ENCODE results near the gene ASB10.

Gene ASB10

DNA sequence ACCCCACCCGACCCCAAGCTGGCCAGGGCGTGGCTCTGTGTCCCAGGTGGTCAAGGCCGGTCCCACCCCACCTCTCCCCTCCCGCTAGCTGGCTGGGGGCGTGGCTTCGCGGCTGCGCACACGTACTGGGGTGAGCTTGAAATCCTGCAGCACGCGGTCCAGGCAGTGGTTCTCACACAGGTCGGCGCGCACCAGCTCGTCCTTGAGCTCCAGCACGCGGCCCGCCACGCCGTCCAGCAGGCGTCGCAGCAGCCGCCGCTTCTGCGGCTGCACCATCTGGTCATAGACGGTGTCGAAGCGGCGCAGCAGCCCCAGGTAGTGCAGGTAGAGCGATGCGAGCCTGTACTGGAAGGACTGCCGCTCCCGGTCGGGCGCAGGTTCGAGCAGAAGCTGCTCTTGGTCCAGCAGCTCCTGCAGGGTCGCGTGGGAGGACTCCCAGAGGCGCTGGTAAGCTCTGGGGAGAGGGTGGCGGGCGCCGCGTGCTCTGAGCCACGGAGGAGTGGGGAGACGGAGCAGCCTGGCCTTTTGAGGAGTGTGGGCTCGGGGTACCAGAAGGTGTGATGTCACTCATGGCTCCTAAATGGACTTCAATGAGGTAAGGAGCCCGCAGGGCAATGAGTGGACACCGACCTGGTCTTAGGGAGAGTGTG is 17.5 kb upstream of the ASB10 start:
- no peak overlapping the region for H3K4me3 ChIP-seq (ENCODE audit: low read length)
- no peak for DNase-seq (ENCODE audit: low read depth)
- TF ChIP-seq, protein P1, sequence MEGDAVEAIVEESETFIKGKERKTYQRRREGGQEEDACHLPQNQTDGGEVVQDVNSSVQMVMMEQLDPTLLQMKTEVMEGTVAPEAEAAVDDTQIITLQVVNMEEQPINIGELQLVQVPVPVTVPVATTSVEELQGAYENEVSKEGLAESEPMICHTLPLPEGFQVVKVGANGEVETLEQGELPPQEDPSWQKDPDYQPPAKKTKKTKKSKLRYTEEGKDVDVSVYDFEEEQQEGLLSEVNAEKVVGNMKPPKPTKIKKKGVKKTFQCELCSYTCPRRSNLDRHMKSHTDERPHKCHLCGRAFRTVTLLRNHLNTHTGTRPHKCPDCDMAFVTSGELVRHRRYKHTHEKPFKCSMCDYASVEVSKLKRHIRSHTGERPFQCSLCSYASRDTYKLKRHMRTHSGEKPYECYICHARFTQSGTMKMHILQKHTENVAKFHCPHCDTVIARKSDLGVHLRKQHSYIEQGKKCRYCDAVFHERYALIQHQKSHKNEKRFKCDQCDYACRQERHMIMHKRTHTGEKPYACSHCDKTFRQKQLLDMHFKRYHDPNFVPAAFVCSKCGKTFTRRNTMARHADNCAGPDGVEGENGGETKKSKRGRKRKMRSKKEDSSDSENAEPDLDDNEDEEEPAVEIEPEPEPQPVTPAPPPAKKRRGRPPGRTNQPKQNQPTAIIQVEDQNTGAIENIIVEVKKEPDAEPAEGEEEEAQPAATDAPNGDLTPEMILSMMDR (conservative IDR thresholded peaks at IDR 0.05; ENCODE audit: low read depth, low read length), result no peak

- no peak overlapping the region for H3K4me3 ChIP-seq (ENCODE audit: low read length)
- no peak for DNase-seq (ENCODE audit: low read depth)
Observed at GRCh38 chr7:151202836-151203235, 15.8 kb upstream of the ASB10 start.

DNA sequence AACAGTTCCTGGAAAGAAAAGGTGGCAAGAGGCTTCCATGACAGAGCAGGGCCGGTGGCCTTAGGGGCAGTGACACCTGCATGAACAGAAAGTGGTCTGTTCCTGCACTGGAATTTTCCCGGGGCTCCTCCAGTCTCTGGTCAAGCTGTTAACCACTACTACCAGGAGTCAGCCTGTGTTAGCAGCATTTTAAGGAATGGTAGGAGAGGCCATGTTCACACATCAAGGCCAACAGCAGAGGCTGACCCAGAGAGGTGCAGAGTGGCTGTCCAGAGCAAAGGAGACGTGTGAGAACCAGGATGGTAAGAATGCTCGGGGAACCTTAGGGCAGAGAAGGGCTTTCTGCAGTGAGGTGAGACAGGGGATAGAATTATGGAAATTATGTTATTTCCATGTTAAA is 14.7 kb upstream of the ASB10 start:
- no peak overlapping the region for H3K4me3 ChIP-seq (ENCODE audit: low read length)
- DNase-seq (ENCODE audit: low read depth), result no peak
- TF ChIP-seq, protein P1 (conservative IDR thresholded peaks at IDR 0.05; ENCODE audit: low read depth, low read length), result no peak

More at GRCh38 chr7:151202836-151203235, 15.8 kb upstream of the ASB10 start:
- TF ChIP-seq, protein P1 (conservative IDR thresholded peaks at IDR 0.05; ENCODE audit: low read depth, low read length), result no peak

DNA sequence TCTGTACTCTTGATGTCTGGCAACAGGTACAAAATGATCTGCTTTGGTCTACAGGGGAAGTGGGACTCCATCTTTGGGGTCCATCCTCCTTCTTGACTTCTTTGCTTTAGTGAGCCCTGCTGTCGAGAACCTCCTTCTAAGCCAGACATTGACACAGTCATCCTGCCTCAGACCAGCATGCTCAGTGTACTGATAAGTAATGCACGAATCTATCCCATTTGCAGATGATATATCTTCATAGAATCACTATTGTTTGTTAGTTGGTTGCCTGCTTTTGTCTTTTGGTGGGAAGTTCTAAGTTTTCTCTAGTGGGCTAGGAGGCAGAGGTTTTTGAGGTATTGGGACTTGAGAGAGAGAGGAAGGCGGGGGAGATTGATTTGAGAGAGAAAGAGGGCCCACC is 14.3 kb upstream of the ASB10 start:
- DNase-seq (ENCODE audit: low read depth), result no peak
- TF ChIP-seq, protein P1 (conservative IDR thresholded peaks at IDR 0.05; ENCODE audit: low read depth, low read length), result no peak
- H3K4me3 ChIP-seq (ENCODE audit: low read length), result no peak overlapping the region

GRCh38 chr7:151198945-151199848 is 12.1 kb upstream of the ASB10 start:
- no peak for DNase-seq (ENCODE audit: low read depth)
- TF ChIP-seq, protein P1 (conservative IDR thresholded peaks at IDR 0.05; ENCODE audit: low read depth, low read length), result no peak
- H3K4me3 ChIP-seq (ENCODE audit: low read length), result no peak overlapping the region

DNA sequence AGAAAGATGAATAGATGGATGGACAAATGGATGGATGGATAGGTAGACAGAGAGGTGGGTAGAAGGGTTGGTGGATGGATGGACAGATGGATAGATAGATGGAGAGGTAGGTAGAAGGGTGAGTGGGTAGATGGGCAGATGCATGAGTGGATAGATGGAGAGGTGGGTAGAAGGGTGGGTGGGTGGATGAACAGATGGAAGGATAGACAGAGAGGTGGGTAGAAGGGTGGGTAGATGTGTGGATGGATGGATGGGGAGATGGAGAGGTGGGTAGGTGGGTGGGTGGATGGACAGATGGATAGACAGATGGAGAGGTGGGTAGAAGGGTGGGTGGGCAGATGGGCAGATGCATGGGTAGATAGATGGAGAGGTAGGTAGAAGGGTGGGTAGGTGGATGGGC is 10.9 kb upstream of the ASB10 start:
- no peak overlapping the region for H3K4me3 ChIP-seq (ENCODE audit: low read length)
- no peak for DNase-seq (ENCODE audit: low read depth)
- TF ChIP-seq, protein P1 (conservative IDR thresholded peaks at IDR 0.05; ENCODE audit: low read depth, low read length), result no peak
